Measurements from ENCODE around the gene RANGAP1.

RANGAP1 gene

GRCh38 chr22:41256254-41257253, 29.4 kb downstream of the RANGAP1 start:
- DNase-seq, result peak; percentile 26

GRCh38 chr22:41254230-41254629, 31.8 kb downstream of the RANGAP1 start:
- DNase-seq, result no peak

GRCh38 chr22:41252365-41252764, 33.6 kb downstream of the RANGAP1 start:
- DNase-seq, result no peak

GRCh38 chr22:41250127-41250526, 35.9 kb downstream of the RANGAP1 start:
- DNase-seq, result no peak

- DNase-seq, result no peak
Measured at GRCh38 chr22:41249442-41249841, 36.5 kb downstream of the RANGAP1 start.

GRCh38 chr22:41248758-41249157, 37.2 kb downstream of the RANGAP1 start:
- DNase-seq, result no peak

GRCh38 chr22:41248314-41248713, 37.7 kb downstream of the RANGAP1 start:
- DNase-seq, result no peak

GRCh38 chr22:41247703-41248102, 38.3 kb downstream of the RANGAP1 start:
- no peak for DNase-seq

- no peak for DNase-seq
Measured at GRCh38 chr22:41245917-41246499, 40.0 kb downstream of the RANGAP1 start.

GRCh38 chr22:41243361-41243760, 42.6 kb downstream of the RANGAP1 start:
- no peak for DNase-seq

- DNase-seq, result no peak
Measured at GRCh38 chr22:41242396-41243117, 43.4 kb downstream of the RANGAP1 start.

GRCh38 chr22:41241133-41241676, 44.8 kb downstream of the RANGAP1 start:
- DNase-seq, result no peak

- DNase-seq, result no peak
Measured at GRCh38 chr22:41240377-41241132, 45.4 kb downstream of the RANGAP1 start, which contains the start of gene CHADL. Gene CHADL (minus strand): TSS chr22:41240931. CDS start chr22:41240881, 50 bp downstream.

GRCh38 chr22:41239443-41240128, 46.4 kb downstream of the RANGAP1 start:
- DNase-seq, result no peak

GRCh38 chr22:41238570-41239442, 47.2 kb downstream of the RANGAP1 start:
- no peak for DNase-seq

GRCh38 chr22:41237707-41238569, 48.0 kb downstream of the RANGAP1 start:
- no peak for DNase-seq

GRCh38 chr22:41237036-41237706, 48.8 kb downstream of the RANGAP1 start:
- no peak for DNase-seq

- DNase-seq, result no peak
Measured at GRCh38 chr22:41234815-41235695, 50.9 kb downstream of the RANGAP1 start.
